Activated CD8-positive, alpha-beta T cell treated with anti-CD3 and anti-CD28 coated beads, Interleukin-2, amount 10 ng/mL, durations not matched to agents 7 days and 5 days (primary cell): ENCODE data around the gene NOS2. TPM values are rescaled to one million over a fixed set of nuclear protein-coding genes. Genes with fewer than 3 reads are reported as not detected.
"Not testable (repeated sequence)": the region's sequence is repeated elsewhere in the genome, so short reads cannot be mapped to it uniquely, and the experiment has no call there.

Experiments
- ATAC-seq: fragments of 150-1000 bp; cut with Tn5 transposase; one replicate; pipeline ENCODE4 v1.10.0; 2021; ENCODE audit warnings: moderate library complexity
- CTCF ChIA-PET: fragments of 350-600 bp; sonication (Branson Sonifier 250); formaldehyde crosslinking; loops from one replicate; lab custom pipeline; 2021; ENCODE audit warnings: antibody characterized with exemption; lab: Charles Lee
- POLR2A ChIA-PET: fragments of 350-600 bp; sonication (Branson Sonifier 250); formaldehyde crosslinking; loops from one replicate; lab custom pipeline; 2021; ENCODE audit warnings: antibody characterized with exemption; lab: Charles Lee
- DNase-seq: peaks from one replicate; pipeline ENCODE4 v3.0.0-alpha.2; 2020
- H3K27ac Mint-ChIP-seq: one replicate; pipeline ENCODE4 v1.8.0; 2021; ENCODE audit warnings: mild to moderate bottlenecking, mixed read lengths
- H3K27me3 Mint-ChIP-seq: one replicate; pipeline ENCODE4 v1.8.0; 2021; ENCODE audit warnings: low read depth, mixed read lengths
- H3K36me3 Mint-ChIP-seq: one replicate; pipeline ENCODE4 v1.8.0; 2021; ENCODE audit warnings: low read depth, mixed read lengths
- H3K4me1 Mint-ChIP-seq: one replicate; pipeline ENCODE4 v1.8.0; 2021; ENCODE audit warnings: low read depth, mixed read lengths
- H3K4me3 Mint-ChIP-seq: one replicate; pipeline ENCODE4 v1.8.0; 2021; ENCODE audit warnings: mild to moderate bottlenecking, mixed read lengths
- H3K9me3 Mint-ChIP-seq: one replicate; pipeline ENCODE4 v1.8.0; 2022; ENCODE audit warnings: mixed read lengths; ENCODE audit not compliant: insufficient read depth
- total RNA-seq, 2 experiments: library from RNA; stranded (reverse); gene quantifications; one replicate each; pipeline ENCODE4 v1.2.3, GENCODE V29; 2021

NOS2 gene
- total RNA-seq, 2 experiments from 2014 or later: not detected

GRCh38 chr17:27836651-27837050, 36.3 kb upstream of the NOS2 start:
- no peak for DNase-seq
- Mint-ChIP-seq H3K36me3 (peaks cover 3% of the 10 kb centered on the region), H3K9me3 (peaks cover 9% of the 10 kb centered on the region), H3K27ac (no peak overlapping the region), H3K4me3 (no peak overlapping the region), H3K4me1 (peaks cover 3% of the 10 kb centered on the region), H3K27me3 (no peaks in the 10 kb centered on the region)
- ChIA-PET POLR2A (interaction anchor here (0.8 kb wide), 1 partner anchor 28 kb away, joined by 4 read pairs; no protein-coding TSS in a partner anchor), CTCF (interaction anchor here (0.9 to 2.6 kb wide), 5 partner anchors 11 to 57 kb away, joined by 3 to 8 read pairs (median 5); no protein-coding TSS in a partner anchor)
- no peak for ATAC-seq

DNA sequence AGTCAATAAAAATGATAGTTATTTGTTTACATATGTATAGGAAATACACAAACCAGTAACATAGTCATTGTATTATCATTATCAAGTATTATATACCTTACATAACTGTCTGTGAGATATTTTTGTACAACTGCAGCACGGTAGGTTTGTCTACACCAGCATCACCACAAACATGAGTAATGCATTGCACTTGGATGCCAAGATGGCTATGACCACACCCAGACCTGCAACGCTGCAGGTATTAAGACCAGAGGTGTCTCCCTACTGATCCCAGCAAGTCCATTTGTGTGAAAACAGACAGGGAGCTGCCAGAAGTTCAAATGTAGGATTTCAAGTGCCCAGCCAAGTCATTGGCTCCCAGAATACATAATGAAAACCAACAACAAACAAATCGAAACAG, 34.2 kb upstream of the NOS2 start:
- no peak for ATAC-seq
- Mint-ChIP-seq H3K27ac (no peak overlapping the region), H3K4me1 (peaks cover 3% of the 10 kb centered on the region), H3K36me3 (peaks cover 3% of the 10 kb centered on the region), H3K9me3 (peaks cover 9% of the 10 kb centered on the region), H3K27me3 (no peaks in the 10 kb centered on the region), H3K4me3 (no peak overlapping the region)
- ChIA-PET POLR2A (no interaction called here), CTCF (interaction anchor here (1.3 to 2.6 kb wide), 3 partner anchors 13 to 58 kb away, joined by 3 to 7 read pairs (median 6); no protein-coding TSS in a partner anchor)
- no peak for DNase-seq

- Mint-ChIP-seq H3K9me3 (peaks cover 9% of the 10 kb centered on the region), H3K27ac (no peak overlapping the region), H3K4me3 (no peak overlapping the region), H3K36me3 (peaks cover 3% of the 10 kb centered on the region), H3K4me1 (peaks cover 3% of the 10 kb centered on the region), H3K27me3 (peaks cover 3% of the 10 kb centered on the region)
- DNase-seq (no peak), ATAC-seq (no peak)
- CTCF ChIA-PET: interaction anchor here (0.9 to 2.5 kb wide), 4 partner anchors 25 to 419 kb away, joined by 3 to 6 read pairs (median 5); partner anchors contain the start of gene LYRM9
- POLR2A ChIA-PET: no interaction called here
Measured at GRCh38 chr17:27832831-27833230, 32.5 kb upstream of the NOS2 start.

DNA sequence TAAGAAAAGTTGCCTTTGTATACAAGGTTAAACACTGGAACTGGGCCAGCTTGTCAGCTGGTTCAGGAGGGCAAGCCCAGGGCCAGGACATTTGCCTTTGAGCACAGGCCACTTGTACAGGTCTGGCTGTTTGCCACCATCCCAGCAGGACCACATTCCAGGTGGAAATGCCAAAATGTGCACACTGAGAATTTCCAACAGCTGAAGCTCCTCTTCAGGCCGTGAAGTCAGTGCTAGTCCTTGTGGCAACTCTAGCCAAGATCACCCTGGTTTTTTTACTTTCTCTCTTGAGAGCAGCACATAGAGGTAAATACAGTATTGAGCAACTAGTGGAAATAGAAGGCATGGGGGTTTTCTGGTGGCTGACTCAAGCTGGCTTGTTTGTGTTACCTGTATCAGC, 29.6 kb upstream of the NOS2 start:
- H3K4me3 Mint-ChIP-seq, DNase-seq, H3K4me1 Mint-ChIP-seq, CTCF ChIA-PET, H3K9me3 Mint-ChIP-seq, H3K36me3 Mint-ChIP-seq, ATAC-seq, H3K27ac Mint-ChIP-seq, POLR2A ChIA-PET: not testable (repeated sequence)
- H3K27me3 Mint-ChIP-seq: peaks cover 11% of the 10 kb centered on the region

DNA sequence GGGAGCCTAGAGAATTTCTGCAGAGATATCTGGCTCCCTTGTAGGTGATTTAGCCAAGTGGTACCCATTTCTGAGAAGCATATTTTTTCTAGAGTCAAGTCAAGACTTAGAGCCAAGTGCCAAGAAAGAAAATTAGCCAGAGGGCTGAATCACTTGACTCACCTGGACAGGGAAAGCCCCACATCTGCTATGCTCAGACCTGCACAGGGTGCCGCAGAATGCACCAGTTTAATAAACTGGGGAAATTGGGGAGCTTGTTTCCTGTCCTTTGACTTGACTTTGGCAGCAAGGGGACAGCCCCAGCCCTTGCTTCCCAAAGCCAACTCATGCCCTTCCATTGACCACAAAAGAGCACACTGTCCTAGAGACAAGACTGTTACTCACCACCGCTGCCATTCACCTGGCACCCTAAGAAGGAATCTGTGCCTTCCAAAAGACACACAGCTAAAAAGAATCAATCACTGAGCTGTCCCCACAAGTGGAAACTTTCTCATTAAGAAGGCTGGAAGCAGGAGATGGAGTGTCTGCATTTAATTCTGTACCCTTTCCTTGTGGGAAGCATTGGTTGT, 28.9 kb upstream of the NOS2 start:
- not testable (repeated sequence) for H3K4me3 Mint-ChIP-seq

DNA sequence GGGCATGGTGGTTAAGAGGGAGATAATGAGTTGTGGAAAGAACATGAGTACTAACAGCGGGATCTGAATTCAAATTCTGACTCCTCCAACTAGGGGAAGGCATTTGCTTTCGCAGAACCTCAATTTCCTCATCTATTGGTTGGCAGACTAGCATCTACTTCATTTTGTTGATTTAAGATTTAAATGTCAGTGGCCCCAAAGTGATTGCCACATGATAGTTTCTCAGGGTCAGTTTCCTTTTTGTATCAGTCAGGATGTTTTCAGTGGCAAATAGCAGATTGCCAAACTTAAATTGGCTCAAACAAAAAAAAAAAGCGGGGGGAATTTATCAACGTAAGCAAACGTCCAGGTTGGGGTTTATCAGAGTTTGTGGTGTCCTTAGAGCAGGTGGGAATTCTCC, 25.1 kb upstream of the NOS2 start:
- ChIA-PET CTCF (interaction anchor here (1.5 to 1.6 kb wide), 2 partner anchors 17 to 20 kb away, joined by 3 to 4 read pairs; no protein-coding TSS in a partner anchor), POLR2A (no interaction called here)
- peaks cover 3% of the 10 kb centered on the region for H3K36me3 Mint-ChIP-seq
- no peak overlapping the region for H3K4me3 Mint-ChIP-seq
- DNase-seq (no peak), ATAC-seq (no peak)
- peaks cover 4% of the 10 kb centered on the region for H3K9me3 Mint-ChIP-seq
- peaks cover 11% of the 10 kb centered on the region for H3K27me3 Mint-ChIP-seq
- H3K27ac Mint-ChIP-seq: no peak overlapping the region
- no peaks in the 10 kb centered on the region for H3K4me1 Mint-ChIP-seq

More for the DNA sequence above, 28.9 kb upstream of the NOS2 start:
- H3K27ac Mint-ChIP-seq, H3K9me3 Mint-ChIP-seq, H3K4me1 Mint-ChIP-seq, ATAC-seq, H3K36me3 Mint-ChIP-seq, DNase-seq, POLR2A ChIA-PET: not testable (repeated sequence)
- peaks cover 11% of the 10 kb centered on the region for H3K27me3 Mint-ChIP-seq
- CTCF ChIA-PET: interaction anchor here (0.7 kb wide), 1 partner anchor 64 kb away, joined by 3 read pairs; no protein-coding TSS in a partner anchor

GRCh38 chr17:27824745-27825144, 24.4 kb upstream of the NOS2 start:
- Mint-ChIP-seq H3K27ac (no peak overlapping the region), H3K36me3 (peaks cover 3% of the 10 kb centered on the region), H3K4me1 (no peaks in the 10 kb centered on the region), H3K4me3 (no peak overlapping the region), H3K27me3 (peaks cover 11% of the 10 kb centered on the region), H3K9me3 (peaks cover 4% of the 10 kb centered on the region)
- DNase-seq (no peak), ATAC-seq (no peak)
- ChIA-PET CTCF (interaction anchor here (1.6 kb wide), 1 partner anchor 19 kb away, joined by 4 read pairs; no protein-coding TSS in a partner anchor), POLR2A (no interaction called here)

DNA sequence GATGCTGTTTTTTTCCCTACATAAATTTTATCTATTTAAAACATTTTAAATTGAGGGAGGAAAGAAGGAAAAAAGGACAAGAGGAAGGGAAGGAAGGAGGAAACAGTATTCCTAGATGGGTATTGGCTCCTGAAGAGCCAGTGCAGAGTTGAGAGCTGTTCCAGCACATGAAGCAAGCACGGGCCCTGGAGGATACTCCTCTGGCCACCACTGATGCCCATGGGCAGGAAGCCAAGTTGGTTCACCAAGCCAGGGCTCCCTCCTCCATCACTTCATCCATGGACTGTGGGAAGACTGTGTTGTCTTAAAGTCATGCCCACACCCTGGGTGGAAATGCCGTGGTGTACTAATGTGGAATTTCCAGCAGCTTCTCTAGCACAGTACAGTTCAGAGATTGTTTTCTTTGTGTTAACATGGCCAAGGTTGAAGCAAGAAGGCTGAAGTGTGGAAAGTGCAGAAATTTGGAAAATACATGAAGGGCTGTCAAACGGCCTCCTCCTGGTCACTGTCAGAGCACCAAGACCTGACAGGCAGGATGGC, 23.9 kb upstream of the NOS2 start:
- DNase-seq: no peak
- POLR2A ChIA-PET: no interaction called here
- Mint-ChIP-seq H3K4me3 (no peak overlapping the region), H3K27me3 (peaks cover 11% of the 10 kb centered on the region), H3K9me3 (peaks cover 4% of the 10 kb centered on the region), H3K36me3 (peaks cover 3% of the 10 kb centered on the region), H3K27ac (no peak overlapping the region), H3K4me1 (no peaks in the 10 kb centered on the region)
- no peak for ATAC-seq
- CTCF ChIA-PET: interaction anchor here (0.7 to 1.2 kb wide), 3 partner anchors 18 to 69 kb away, joined by 3 read pairs; partner anchors contain the start of gene LYRM9

DNA sequence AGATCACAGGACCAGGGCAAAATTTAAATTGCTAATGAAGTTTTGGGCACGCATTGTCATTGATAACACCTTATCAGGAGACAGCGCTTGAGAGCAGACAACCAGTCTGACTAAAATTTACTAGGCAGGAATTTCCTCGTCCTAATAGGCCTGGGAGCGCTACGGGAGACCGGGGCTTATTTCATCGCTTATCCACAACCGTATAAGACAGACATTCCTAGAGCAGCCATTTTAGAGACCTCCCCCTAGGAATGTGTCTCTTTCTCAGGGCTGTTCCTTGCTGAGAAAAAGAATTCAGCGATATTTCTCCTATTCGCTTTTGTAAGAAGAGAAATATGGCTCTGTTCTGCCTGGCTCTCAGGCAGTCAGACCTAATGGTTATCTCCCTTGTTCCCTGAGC, 21.8 kb upstream of the NOS2 start:
- CTCF ChIA-PET, H3K27ac Mint-ChIP-seq, ATAC-seq, H3K27me3 Mint-ChIP-seq, POLR2A ChIA-PET, H3K36me3 Mint-ChIP-seq, DNase-seq, H3K4me3 Mint-ChIP-seq, H3K9me3 Mint-ChIP-seq, H3K4me1 Mint-ChIP-seq: not testable (repeated sequence)

DNA sequence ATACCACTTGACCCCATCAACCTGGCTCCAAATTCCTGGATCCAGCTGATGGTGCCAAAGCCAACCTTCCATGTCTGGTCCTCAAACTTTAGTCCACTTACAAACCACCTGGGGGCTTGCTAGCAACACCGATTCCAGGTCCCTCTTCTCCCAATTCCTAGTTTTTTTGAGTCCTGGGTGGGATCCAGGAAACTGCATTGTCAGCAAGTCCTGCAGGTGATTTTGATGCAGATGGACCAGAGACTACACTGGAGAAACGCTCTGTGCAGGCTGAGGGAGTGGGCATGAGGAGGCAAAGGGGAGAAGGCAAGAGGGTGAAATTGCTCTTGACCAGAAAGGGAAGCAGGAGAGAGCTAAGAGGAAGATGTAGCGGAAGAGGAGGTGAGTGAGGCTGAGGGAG, 21.0 kb upstream of the NOS2 start:
- Mint-ChIP-seq H3K27me3 (peaks cover 3% of the 10 kb centered on the region), H3K9me3 (peaks cover 4% of the 10 kb centered on the region), H3K4me1 (no peaks in the 10 kb centered on the region), H3K27ac (no peak overlapping the region), H3K36me3 (peaks cover 5% of the 10 kb centered on the region), H3K4me3 (no peak overlapping the region)
- ChIA-PET CTCF (no interaction called here), POLR2A (no interaction called here)
- DNase-seq: no peak
- no peak for ATAC-seq

DNA sequence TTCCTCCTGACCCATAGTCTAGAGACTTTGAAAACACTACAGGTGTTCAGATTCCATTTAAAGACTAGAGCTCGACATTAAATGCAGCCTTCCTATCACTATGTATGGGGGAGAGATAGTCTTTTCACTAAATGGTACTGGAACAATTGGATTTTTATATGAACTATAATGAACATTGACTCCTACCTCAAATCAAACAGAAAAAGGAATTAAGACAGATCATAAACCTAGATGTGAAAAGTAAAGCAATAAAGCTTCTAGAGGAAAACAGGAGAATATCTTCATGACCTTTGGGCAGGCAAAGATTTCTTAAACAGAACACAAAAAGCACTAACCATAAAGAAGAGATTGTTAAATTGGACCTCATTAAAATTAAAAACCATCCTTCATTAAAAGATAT, 18.8 kb upstream of the NOS2 start:
- peaks cover 5% of the 10 kb centered on the region for H3K36me3 Mint-ChIP-seq
- ChIA-PET CTCF (interaction anchor here (0.6 to 1.9 kb wide), 5 partner anchors 13 to 75 kb away, joined by 3 to 11 read pairs (median 5); no protein-coding TSS in a partner anchor), POLR2A (interaction anchor here (0.8 kb wide), 1 partner anchor 9 kb away, joined by 5 read pairs; no protein-coding TSS in a partner anchor)
- no peaks in the 10 kb centered on the region for H3K27me3 Mint-ChIP-seq
- H3K4me1 Mint-ChIP-seq: no peaks in the 10 kb centered on the region
- DNase-seq (no peak), ATAC-seq (no peak)
- H3K9me3 Mint-ChIP-seq: peaks cover 4% of the 10 kb centered on the region
- no peak overlapping the region for H3K27ac Mint-ChIP-seq
- H3K4me3 Mint-ChIP-seq: no peak overlapping the region
